NCI-H1048 (cell line): ENCODE data around the gene GDF15.
A peak's percentile ranks its signal among the peaks of the same experiment; 100 is the strongest.
"Not testable (repeated sequence)": the region's sequence is repeated elsewhere in the genome, so short reads cannot be mapped to it uniquely, and the experiment has no call there.

Experiments
- DNase-seq: peaks from one replicate; lab custom pipeline; 2025; lab: John Stamatoyannopoulos, UW

Gene GDF15

GRCh38 chr19:18364277-18364825 is 21.6 kb upstream of the GDF15 start:
- DNase-seq, result not testable (repeated sequence)

GRCh38 chr19:18364826-18365528 is 21.0 kb upstream of the GDF15 start:
- peak; percentile 58 for DNase-seq

GRCh38 chr19:18366021-18366435 is 19.9 kb upstream of the GDF15 start:
- DNase-seq, result no peak

- no peak for DNase-seq
Measured at GRCh38 chr19:18368504-18369222, 17.3 kb upstream of the GDF15 start.

GRCh38 chr19:18373407-18373891 is 12.5 kb upstream of the GDF15 start:
- DNase-seq, result no peak

- no peak for DNase-seq
Measured at GRCh38 chr19:18373892-18374629, 11.9 kb upstream of the GDF15 start.

GRCh38 chr19:18377026-18377425 is 8.9 kb upstream of the GDF15 start:
- DNase-seq, result no peak

- no peak for DNase-seq
Measured at GRCh38 chr19:18379803-18380747, 5.9 kb upstream of the GDF15 start.

- no peak for DNase-seq
Measured at GRCh38 chr19:18380843-18381242, 5.1 kb upstream of the GDF15 start.

GRCh38 chr19:18383622-18384021 is 2.3 kb upstream of the GDF15 start:
- not testable (repeated sequence) for DNase-seq

GRCh38 chr19:18384775-18385174 is 1.2 kb upstream of the GDF15 start:
- no peak for DNase-seq

- DNase-seq, result no peak
Measured at GRCh38 chr19:18385359-18385674, 641 bp upstream of the GDF15 start.

- DNase-seq, result no peak
Measured at GRCh38 chr19:18386543-18387271, 749 bp downstream of the GDF15 start.

- no peak for DNase-seq
Measured at GRCh38 chr19:18388100-18388959, 2.4 kb downstream of the GDF15 start.

- no peak for DNase-seq
Measured at GRCh38 chr19:18388960-18389725, 3.2 kb downstream of the GDF15 start.

GRCh38 chr19:18389726-18390064 is 3.7 kb downstream of the GDF15 start:
- DNase-seq, result no peak

- no peak for DNase-seq
Measured at GRCh38 chr19:18390065-18390907, 4.3 kb downstream of the GDF15 start.

- no peak for DNase-seq
Measured at GRCh38 chr19:18391509-18392075, 5.6 kb downstream of the GDF15 start.
